Inflammatory macrophage treated with lipopolysaccharide for 1 hour (primary cell): ENCODE data around the gene ANKS4B.
"Not testable (repeated sequence)": the region's sequence is repeated elsewhere in the genome, so short reads cannot be mapped to it uniquely, and the experiment has no call there.

Source experiments
- DNase-seq, 2 donors: peaks; one replicate each; pipeline ENCODE4 v3.0.0-alpha.2; 2020 to 2022

Gene ANKS4B

DNA sequence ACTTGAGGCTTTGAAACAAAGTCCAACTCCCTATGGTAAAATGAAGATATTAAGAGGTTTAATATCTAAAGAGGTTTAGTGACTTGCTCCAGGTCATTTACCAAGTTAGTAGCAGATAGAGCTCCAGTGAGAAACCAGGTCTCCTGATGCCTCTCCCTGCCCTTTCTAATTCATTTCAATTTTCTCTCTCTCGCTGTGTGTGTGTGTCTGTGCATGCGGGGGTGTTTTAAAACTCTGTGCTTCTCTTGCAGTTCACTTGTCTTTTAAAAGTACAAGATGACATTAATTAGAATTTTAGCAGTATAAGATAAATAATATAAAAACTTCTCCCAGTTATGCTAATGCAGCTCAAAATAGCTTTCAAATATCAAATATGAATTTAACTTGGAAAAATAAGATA lies 13.9 kb upstream of the ANKS4B start:
- no peak for DNase-seq

- DNase-seq, result no peak
Measured at GRCh38 chr16:21222495-21223337, 10.8 kb upstream of the ANKS4B start.

DNA sequence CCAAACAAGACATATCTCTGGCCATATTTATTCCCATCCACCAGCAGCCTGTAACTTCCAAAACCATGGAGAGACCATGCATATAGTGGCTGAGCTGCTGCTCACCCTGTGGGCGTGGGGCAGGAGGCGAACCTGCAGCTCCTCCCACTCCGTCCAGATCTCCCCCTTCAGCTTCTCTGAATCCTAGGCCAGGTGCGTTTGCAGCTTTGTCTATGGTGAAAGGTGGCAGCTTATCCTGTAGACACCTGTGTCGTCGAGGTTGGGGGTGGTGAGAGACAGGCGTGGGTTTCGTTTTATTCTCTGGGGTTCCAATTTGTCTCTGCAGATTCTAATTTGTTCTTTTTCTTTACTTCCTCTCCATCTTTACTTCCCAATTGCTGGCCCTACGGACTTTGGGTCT lies 9.7 kb upstream of the ANKS4B start:
- DNase-seq, result no peak

GRCh38 chr16:21224800-21225199 lies 8.7 kb upstream of the ANKS4B start:
- DNase-seq, result peak; percentile 27 to 38

DNA sequence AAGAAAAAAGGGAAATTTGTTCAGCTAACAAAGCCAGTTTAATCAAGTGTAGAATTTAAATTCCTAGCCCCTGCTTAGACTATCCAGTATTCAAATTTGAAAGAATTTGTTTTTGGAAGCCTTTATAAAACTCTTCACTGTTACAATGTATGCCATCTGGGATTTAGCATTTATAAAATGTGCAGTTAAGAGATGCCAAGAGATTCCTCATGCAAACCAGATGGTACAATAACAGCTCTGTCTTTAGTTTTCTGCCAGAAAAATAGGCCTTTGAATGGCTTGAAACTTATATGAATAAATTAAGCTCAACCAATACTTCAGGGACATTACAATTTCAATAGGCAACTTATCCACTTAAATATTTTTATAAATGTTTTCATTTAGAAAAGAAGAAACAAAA lies 6.8 kb upstream of the ANKS4B start:
- no peak for DNase-seq

GRCh38 chr16:21227866-21228265 lies 5.6 kb upstream of the ANKS4B start:
- DNase-seq, result peak; percentile 39 to 49

DNA sequence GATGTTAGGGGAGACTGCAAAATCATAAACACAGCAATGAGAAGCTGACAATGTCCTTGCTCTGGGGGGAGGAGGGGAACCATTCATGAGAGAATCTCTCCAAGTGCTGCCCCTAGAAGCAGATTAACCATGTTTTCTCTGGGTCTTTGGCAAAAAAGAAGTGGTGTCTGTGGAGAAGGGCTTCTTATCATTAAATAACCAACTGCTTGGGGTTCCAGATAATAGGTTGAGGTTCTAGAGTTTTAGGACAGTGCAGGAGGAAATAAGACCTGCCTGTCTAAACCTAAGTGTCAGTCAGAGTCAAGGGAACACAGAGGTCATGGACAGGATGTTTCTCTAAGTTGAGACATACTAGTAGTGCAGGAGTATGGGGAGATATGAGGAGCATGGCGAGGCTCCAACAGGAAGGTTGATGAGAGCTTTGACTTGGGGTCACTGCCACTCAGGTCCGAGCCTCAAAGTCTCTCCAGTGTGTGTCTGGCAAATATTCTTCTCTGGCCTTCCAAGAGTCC lies 5.1 kb upstream of the ANKS4B start:
- DNase-seq, result no peak

DNA sequence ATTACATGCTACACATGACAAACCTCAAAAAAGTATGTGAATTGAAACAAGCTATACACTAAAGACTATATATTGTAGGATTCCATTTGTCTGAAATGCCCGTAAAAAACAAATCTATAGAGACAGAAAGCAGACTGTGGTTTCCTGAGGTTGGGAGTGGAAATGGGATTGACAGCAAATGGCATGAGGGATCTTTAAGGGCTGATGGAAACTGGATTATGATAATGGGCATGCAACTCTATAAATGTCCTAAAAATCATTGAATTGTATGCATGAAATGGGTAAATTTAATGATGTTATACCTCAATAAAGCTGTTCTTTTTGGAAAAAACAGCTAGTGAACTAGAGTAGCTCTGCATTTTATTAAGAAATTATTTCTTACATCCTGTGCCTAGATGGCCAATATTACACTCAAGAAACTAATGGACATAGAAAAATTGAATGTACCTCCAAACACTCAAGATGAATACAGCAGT lies 416 bp upstream of the ANKS4B start:
- no peak for DNase-seq

DNA sequence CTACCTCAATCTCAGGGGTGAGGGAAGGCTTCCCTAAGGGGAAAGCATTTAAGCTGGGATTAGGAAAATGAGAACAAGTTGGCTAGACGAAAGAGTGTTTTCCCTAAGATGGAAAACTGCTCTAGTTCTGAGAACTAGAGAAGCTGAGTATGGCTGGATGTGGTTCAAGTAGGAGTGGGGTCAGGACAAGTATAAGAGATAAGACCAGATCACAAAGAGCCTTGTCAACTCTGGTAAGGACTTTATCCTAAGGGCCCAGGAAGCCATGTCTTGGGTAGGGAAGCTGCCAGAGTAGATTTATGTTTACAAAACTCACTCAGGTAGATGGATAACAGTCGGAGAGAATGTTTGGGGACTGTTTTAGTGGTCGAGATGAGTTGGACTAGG lies 1.7 kb downstream of the ANKS4B start:
- no peak for DNase-seq

DNA sequence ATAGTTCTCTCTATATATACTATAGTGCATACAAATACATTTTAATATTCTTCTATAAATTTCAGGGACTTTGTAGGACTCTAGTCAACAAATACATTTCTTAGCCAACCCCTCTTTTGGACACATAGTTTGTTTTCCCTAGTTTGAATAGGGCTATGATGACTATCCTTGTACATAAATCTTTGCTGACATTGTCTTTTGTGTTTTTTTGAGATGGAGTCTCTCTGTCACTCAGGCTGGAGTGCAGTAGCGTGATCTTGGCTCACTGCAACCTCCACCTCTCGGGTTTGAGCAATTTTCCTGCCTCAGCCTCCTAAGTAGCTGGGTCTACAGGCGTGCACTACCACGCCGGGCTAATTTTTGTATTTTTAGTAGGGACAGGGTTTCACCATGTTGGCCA lies 3.3 kb downstream of the ANKS4B start:
- DNase-seq, result no peak

DNA sequence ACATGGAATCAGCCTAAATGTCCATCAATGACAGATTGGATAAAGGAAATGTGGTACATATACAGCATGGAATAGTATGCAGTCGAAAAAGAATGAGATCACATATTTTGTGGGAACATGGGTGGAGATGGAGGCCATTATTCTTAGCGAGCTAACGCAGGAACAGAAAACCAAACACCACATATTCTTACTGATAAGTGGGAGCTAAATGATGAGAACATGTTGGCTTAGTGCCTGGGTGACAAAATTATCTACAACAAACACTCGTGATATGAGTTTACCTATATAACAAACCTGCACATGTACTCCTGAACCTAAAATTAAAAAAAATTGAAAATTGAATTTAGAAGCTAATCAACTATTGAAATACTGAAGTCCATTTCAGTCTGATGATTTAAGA lies 6.1 kb downstream of the ANKS4B start:
- DNase-seq, result no peak

DNA sequence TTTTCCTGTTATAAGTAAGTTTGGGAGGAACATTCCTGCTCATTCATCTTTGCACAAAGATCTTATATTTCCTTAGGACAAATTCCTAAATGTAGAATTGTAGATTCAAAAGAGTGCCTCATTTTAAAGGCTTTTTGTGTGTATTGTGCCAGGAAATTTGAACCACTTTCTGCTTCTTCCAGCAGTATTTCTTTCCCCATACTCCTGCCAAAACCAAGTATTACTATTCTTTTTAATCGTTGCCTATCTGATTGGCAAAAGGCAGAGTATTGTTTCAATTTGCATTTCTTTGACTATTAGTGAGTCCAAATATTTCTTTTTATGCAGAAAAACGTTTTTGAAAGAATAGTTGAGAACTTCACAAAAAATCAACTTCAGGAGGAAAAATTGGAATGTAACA lies 9.3 kb downstream of the ANKS4B start:
- DNase-seq, result no peak

- no peak for DNase-seq
Measured at GRCh38 chr16:21244518-21245215, 11.2 kb downstream of the ANKS4B start.

DNA sequence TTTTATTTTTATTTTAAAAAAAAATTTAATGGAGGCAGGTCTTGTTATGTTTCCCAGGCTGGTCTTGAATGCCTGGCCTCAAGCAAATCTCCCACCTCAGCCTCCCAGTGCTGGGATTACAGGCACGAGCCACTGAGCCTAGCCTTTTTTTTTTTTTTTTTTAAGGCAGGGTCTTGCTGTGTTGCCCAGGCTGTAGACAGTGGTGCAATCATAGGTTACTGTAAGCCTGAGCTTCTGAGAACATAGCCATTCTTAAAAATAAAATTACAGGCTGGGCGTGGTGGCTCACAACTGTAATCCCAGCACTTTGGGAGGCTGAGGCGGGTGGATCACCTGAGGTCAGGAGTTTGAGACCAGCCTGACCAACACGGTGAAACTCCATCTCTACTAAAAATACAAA lies 14.7 kb downstream of the ANKS4B start:
- not testable (repeated sequence) for DNase-seq

- DNase-seq, result no peak
Measured at GRCh38 chr16:21250072-21250923, 16.8 kb downstream of the ANKS4B start.

DNA sequence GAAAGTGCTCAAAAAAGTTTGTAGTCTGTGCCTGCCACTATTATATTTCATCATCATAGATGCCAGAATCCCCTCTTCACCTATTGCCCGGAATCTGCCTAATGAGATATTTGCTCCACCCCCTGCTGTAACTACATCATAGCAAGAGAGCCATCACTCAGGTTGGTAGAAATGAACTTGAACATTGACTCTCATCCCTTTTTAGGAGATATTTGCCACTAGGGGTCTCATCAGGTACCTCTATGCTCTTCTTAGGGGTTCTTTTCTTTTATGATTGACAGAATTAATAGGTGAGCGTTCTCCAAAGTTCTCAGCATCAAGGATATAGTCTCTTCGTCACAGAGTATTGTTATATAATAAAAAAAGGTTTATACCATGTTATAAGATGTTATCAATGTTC lies 20.0 kb downstream of the ANKS4B start:
- DNase-seq, result no peak

DNA sequence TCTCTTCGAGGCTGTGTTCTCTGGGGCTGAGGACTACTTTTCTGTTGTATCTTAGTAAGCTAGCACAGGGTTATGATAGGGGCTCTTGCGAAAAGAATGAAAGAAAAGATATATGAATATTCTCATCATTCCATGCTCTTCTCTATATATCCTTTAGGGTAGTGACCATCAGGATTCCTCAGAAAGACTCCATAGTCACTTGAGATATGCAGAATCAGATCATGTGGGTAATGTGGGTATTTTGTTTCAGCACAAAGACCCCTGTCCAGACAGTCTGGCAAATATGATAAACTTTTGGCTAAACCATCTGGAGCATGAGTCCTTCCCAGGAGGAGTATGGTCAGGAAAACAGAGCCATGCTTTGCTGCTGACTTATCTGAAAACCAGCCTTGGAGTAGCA lies 23.1 kb downstream of the ANKS4B start:
- DNase-seq, result no peak

- no peak for DNase-seq
Measured at GRCh38 chr16:21257284-21257683, 23.8 kb downstream of the ANKS4B start.

GRCh38 chr16:21260870-21261791 lies 27.6 kb downstream of the ANKS4B start:
- no peak for DNase-seq

- DNase-seq, result no peak
Measured at GRCh38 chr16:21262779-21263639, 29.5 kb downstream of the ANKS4B start.
